ENCODE results near the gene SNIP1.
"Not testable (repeated sequence)": the region's sequence is repeated elsewhere in the genome, so short reads cannot be mapped to it uniquely, and the experiment has no call there.

DNA sequence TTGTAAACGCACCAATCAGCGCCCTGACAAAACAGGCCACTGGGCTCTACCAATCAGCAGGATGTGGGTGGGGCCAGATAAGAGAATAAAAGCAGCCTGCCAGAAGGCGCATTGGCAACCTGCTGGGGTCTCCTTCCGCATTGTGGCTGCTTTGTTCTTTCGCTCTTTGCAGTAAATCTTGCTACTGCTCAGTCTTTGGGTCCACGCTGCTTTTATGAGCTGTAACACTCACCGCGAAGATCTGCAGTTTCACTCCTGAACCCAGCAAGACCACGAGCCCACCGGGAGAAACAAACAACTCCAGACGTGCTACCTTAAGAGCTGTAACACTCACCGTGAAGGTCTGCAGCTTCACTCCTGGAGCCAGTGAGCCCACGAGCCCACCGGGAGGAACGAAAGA, 35.2 kb downstream of the SNIP1 start:
- TF ChIP-seq, protein P1, sequence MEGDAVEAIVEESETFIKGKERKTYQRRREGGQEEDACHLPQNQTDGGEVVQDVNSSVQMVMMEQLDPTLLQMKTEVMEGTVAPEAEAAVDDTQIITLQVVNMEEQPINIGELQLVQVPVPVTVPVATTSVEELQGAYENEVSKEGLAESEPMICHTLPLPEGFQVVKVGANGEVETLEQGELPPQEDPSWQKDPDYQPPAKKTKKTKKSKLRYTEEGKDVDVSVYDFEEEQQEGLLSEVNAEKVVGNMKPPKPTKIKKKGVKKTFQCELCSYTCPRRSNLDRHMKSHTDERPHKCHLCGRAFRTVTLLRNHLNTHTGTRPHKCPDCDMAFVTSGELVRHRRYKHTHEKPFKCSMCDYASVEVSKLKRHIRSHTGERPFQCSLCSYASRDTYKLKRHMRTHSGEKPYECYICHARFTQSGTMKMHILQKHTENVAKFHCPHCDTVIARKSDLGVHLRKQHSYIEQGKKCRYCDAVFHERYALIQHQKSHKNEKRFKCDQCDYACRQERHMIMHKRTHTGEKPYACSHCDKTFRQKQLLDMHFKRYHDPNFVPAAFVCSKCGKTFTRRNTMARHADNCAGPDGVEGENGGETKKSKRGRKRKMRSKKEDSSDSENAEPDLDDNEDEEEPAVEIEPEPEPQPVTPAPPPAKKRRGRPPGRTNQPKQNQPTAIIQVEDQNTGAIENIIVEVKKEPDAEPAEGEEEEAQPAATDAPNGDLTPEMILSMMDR (IDR thresholded peaks at IDR 0.05) = not testable (repeated sequence)
- TF ChIP-seq POLR2A (IDR thresholded peaks at IDR 0.05) = not testable (repeated sequence)

All from lower leg skin (tissue), 3 donors.